Neuronal stem cell (in vitro differentiated cells): ENCODE measurements around the gene RASAL2.

Source experiments
- DNase-seq: peaks from one replicate; pipeline ENCODE4 v3.0.0-alpha.2; 2013; ENCODE audit warnings: low spot score
- H2AFZ ChIP-seq: one replicate; pipeline ENCODE4 v1.6.1; 2013; ENCODE audit warnings: mild to moderate bottlenecking, low read length, inconsistent platforms
- H2AK5ac ChIP-seq: 2 replicates; pipeline ENCODE4 v1.6.1; 2013; ENCODE audit warnings: low read depth, mild to moderate bottlenecking, inconsistent platforms, low read length, moderate library complexity, mixed read lengths
- H2BK120ac ChIP-seq: 2 replicates; pipeline ENCODE4 v1.6.1; 2013; ENCODE audit warnings: low read depth, mild to moderate bottlenecking, inconsistent platforms, low read length, moderate library complexity, mixed read lengths
- H2BK12ac ChIP-seq: one replicate; pipeline ENCODE4 v1.6.1; 2013; ENCODE audit warnings: low read length, inconsistent platforms
- H2BK15ac ChIP-seq: 2 replicates; pipeline ENCODE4 v1.6.1; 2013; ENCODE audit warnings: mild to moderate bottlenecking, low read length, inconsistent platforms, mixed read lengths
- H2BK5ac ChIP-seq: one replicate; pipeline ENCODE4 v1.6.1; 2013; ENCODE audit warnings: inconsistent platforms, mild to moderate bottlenecking, low read length, moderate library complexity
- H3K14ac ChIP-seq: one replicate; pipeline ENCODE4 v1.6.1; 2013; ENCODE audit warnings: low read length, inconsistent platforms
- H3K18ac ChIP-seq: 2 replicates; pipeline ENCODE4 v1.6.1; 2013; ENCODE audit warnings: low read length, inconsistent platforms
- H3K23ac ChIP-seq: 2 replicates; pipeline ENCODE4 v1.6.1; 2013; ENCODE audit warnings: low read depth, mild to moderate bottlenecking, mixed read lengths, low read length, inconsistent platforms; ENCODE audit not compliant: poor library complexity
- H3K27ac ChIP-seq: replicated peaks from 3 replicates; pipeline ENCODE4 v1.5.1; 2013; ENCODE audit warnings: low read length, inconsistent platforms
- H3K27me3 ChIP-seq, 3 experiments: 2 replicates each; pipeline ENCODE4 v1.6.1; 2013; ENCODE audit warnings: low read length in 3 of 3, mild to moderate bottlenecking in 2 of 3, inconsistent platforms in 1 of 3, low read depth in 1 of 3, mixed read lengths in 1 of 3, moderate library complexity in 1 of 3; ENCODE audit not compliant: control insufficient read depth in 3 of 3, insufficient read depth in 3 of 3
- H3K36me3 ChIP-seq, 2 donors: replicated peaks in 1 of 2; 2 replicates each; pipeline ENCODE4 v1.6.1; 2013; ENCODE audit warnings: low read length in 2 of 2; ENCODE audit not compliant: control insufficient read depth in 2 of 2, insufficient read depth in 2 of 2
- H3K4ac ChIP-seq: 2 replicates; pipeline ENCODE4 v1.6.1; 2013; ENCODE audit warnings: inconsistent platforms, mild to moderate bottlenecking, low read length, moderate library complexity
- H3K4me1 ChIP-seq, 2 donors: 1 replicate in 1 of 2; 2 replicates in 1 of 2; pipeline ENCODE4 v1.6.1; 2013; ENCODE audit warnings: low read length in 2 of 2, low read depth in 1 of 2; ENCODE audit not compliant: control insufficient read depth in 2 of 2, insufficient read depth in 1 of 2
- H3K4me2 ChIP-seq: one replicate; pipeline ENCODE4 v1.6.1; 2013; ENCODE audit warnings: mild to moderate bottlenecking, low read length, inconsistent platforms; ENCODE audit not compliant: insufficient read depth, poor library complexity, severe bottlenecking
- H3K4me3 ChIP-seq, 2 donors: 2 replicates each; pipeline ENCODE4 v1.5.1; 2013; ENCODE audit warnings: low read length in 2 of 2, mild to moderate bottlenecking in 2 of 2, inconsistent platforms in 1 of 2, moderate library complexity in 1 of 2
- H3K79me1 ChIP-seq: one replicate; pipeline ENCODE4 v1.6.1; 2013; ENCODE audit warnings: low read depth, mild to moderate bottlenecking, inconsistent platforms, low read length, moderate library complexity
- H3K9ac ChIP-seq: one replicate; pipeline ENCODE4 v1.6.1; 2013; ENCODE audit warnings: mild to moderate bottlenecking, low read depth, low read length, inconsistent platforms; ENCODE audit not compliant: poor library complexity
- H3K9me3 ChIP-seq, 2 donors: replicated peaks in 1 of 2; 2 replicates each; pipeline versions ENCODE3 to v1.6.1; 2013; ENCODE audit warnings: low read length in 2 of 2, mild to moderate bottlenecking in 2 of 2, inconsistent platforms in 1 of 2, low read depth in 1 of 2, mixed read lengths in 1 of 2, moderate library complexity in 1 of 2; ENCODE audit not compliant: control insufficient read depth in 2 of 2, insufficient read depth in 1 of 2
- H4K8ac ChIP-seq: one replicate; pipeline ENCODE4 v1.6.1; 2013; ENCODE audit warnings: low read depth, mild to moderate bottlenecking, inconsistent platforms, low read length, moderate library complexity
- H4K91ac ChIP-seq: one replicate; pipeline ENCODE4 v1.6.1; 2013; ENCODE audit warnings: low read length, low read depth, mild to moderate bottlenecking, inconsistent platforms; ENCODE audit not compliant: poor library complexity
- WGBS, 2 donors: extraction: QIAGEN DNeasy Blood & Tissue Kit; methylation state at CpG; one replicate each; pipeline ENCODE4 v1.1.7; 2013; ENCODE audit warnings: missing lambda C conversion rate in 2 of 2, mixed read lengths in 1 of 2; ENCODE audit not compliant: insufficient read length in 2 of 2, insufficient replicate concordance in 1 of 2; ENCODE audit errors: extremely low coverage in 2 of 2; 5-methylcytosine and 5-hydroxymethylcytosine counted together

The RASAL2 gene

GRCh38 chr1:178530502-178530901 is 436.6 kb downstream of the RASAL2 start:
- Histone ChIP-seq H3K14ac (no peak overlapping the region), H3K9ac (no peak overlapping the region), H3K4me1 (no peaks in the 10 kb centered on the region), H2BK5ac (no peak overlapping the region), H3K9me3 (no peaks in the 10 kb centered on the region), H4K8ac (no peak overlapping the region), H2AFZ (peak overlapping the region; percentile 12), H3K27ac (no peak overlapping the region), H3K23ac (no peak overlapping the region), H2BK120ac (no peak overlapping the region), H3K4ac (no peak overlapping the region), H3K18ac (no peak overlapping the region), H2AK5ac (no peak overlapping the region), H3K4me2 (no peak overlapping the region), H3K4me3 (no peak overlapping the region), H2BK15ac (no peak overlapping the region), H3K79me1 (no peaks in the 10 kb centered on the region), H3K27me3 (peaks cover 0 to 28% (median 0%) of the 10 kb centered on the region in 3 experiments), H4K91ac (no peak overlapping the region), H3K36me3 (no peaks in the 10 kb centered on the region), H2BK12ac (no peak overlapping the region)
- DNase-seq = no peak
- WGBS, 2 donors = no CpG with 5 or more reads among the region's 3 CpGs

DNA sequence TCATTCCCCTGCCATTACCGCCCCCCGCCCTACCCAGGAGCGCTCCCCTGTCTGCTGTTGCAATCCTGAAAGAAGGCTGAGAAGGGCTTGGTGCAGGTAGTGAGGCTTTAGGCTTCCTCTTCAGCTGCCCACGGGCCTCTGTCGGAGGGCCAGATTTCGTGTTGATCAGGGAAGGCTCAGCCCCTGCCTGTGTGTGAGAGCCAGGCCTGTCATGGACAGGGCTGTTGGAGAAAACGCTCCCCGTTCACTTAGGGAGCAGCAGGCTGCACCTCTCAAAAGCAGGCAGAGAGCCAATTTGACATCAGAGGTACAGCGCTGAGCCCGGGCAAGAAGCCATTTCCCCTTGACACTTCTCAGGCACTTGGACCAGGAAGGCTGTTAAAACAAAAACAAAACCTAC is 438.0 kb downstream of the RASAL2 start:
- no peaks in the 10 kb centered on the region for H3K9me3 ChIP-seq
- H3K4ac ChIP-seq = no peak overlapping the region
- H2BK12ac ChIP-seq = no peak overlapping the region
- no peak overlapping the region for H3K4me3 ChIP-seq
- H4K91ac ChIP-seq = no peak overlapping the region
- peak overlapping the region; percentile 70 for H4K8ac ChIP-seq
- H2BK120ac ChIP-seq = no peak overlapping the region
- H3K14ac ChIP-seq = no peak overlapping the region
- H3K23ac ChIP-seq = no peak overlapping the region
- no peak for DNase-seq
- H2AFZ ChIP-seq = peak overlapping the region; percentile 81
- H3K27me3 ChIP-seq = peaks cover 0 to 31% (median 0%) of the 10 kb centered on the region in 3 experiments
- no peak overlapping the region for H3K27ac ChIP-seq
- no CpG with 5 or more reads among the region's 10 CpGs for WGBS, 2 donors
- H2AK5ac ChIP-seq = no peak overlapping the region
- H2BK5ac ChIP-seq = no peak overlapping the region
- no peaks in the 10 kb centered on the region for H3K36me3 ChIP-seq
- no peak overlapping the region for H3K9ac ChIP-seq
- no peaks in the 10 kb centered on the region for H3K4me1 ChIP-seq
- no peak overlapping the region for H3K18ac ChIP-seq
- no peaks in the 10 kb centered on the region for H3K79me1 ChIP-seq
- no peak overlapping the region for H3K4me2 ChIP-seq
- no peak overlapping the region for H2BK15ac ChIP-seq

DNA sequence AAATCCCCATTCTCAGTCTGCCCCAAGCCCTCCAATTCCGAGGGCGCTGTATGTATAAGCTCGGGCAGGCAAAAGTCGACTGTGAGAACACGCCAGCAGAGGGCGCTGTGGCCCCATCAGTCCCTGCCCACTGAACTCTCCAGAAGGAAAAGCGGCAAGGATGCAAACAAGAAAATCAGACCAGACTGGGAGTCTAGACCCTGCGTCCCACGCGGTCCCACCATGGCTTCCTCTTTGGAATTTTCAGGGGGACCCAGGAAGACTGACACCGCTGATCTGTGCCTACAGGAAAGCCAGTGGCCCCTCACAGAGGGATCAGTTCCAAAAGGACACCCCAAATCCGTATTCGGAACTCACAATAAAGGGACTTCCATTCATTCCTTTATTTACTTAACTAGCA is 438.5 kb downstream of the RASAL2 start:
- no peaks in the 10 kb centered on the region for H3K79me1 ChIP-seq
- DNase-seq = peak; percentile 80

DNA sequence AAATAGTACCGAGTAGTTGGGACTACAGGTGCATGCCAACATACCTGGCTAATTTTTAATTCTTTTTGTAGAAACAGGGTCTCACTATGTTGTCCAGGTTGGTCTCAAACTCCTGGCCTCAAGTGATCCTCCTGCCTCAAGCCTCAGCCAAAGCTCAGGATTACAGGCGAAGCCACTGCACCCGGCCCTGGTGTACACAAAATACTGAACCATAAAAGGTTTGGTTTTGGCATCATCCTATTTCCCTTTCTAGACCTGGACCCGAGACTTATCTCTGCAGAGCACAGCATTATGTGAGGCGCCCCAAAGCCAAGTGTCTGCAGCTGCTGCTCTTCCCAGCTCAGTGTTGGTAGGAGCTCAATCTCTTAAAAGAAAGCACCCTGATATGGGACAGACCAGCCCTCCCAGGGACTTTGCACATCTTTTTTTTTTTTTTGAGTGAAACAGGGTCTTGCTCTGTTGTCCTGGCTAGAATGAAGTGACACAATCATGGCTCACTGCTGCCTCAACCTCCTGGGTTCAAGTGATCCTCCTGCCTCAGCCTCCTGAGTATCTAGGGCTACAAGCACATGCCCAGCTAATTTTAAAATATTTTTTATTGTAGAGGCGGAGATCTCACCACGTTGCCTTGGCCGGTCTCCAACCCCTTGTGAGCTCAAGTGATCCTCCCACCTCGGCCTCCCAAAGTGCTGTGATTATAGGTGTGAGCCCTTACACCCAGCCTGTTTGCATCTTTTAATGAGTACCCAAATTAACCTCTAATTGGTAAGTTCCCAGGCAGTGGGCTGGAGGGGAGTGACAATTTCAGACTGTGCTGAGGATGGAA is 439.4 kb downstream of the RASAL2 start:
- no peak overlapping the region for H2BK5ac ChIP-seq
- DNase-seq = no peak
- no peak overlapping the region for H3K23ac ChIP-seq
- no peak overlapping the region for H2BK120ac ChIP-seq
- H2AK5ac ChIP-seq = no peak overlapping the region
- no peaks in the 10 kb centered on the region for H3K36me3 ChIP-seq
- no peak overlapping the region for H3K9ac ChIP-seq
- H2BK15ac ChIP-seq = no peak overlapping the region
- H3K79me1 ChIP-seq = no peaks in the 10 kb centered on the region
- no peak overlapping the region for H4K8ac ChIP-seq
- WGBS, 2 donors = no CpG with 5 or more reads among the region's 9 CpGs
- H2BK12ac ChIP-seq = no peak overlapping the region
- no peak overlapping the region for H3K14ac ChIP-seq
- no peak overlapping the region for H3K4me3 ChIP-seq
- H3K4me2 ChIP-seq = no peak overlapping the region
- H3K27ac ChIP-seq = no peak overlapping the region
- H3K4me1 ChIP-seq = peaks cover 0 to 3% of the 10 kb centered on the region in 2 donors
- H3K27me3 ChIP-seq = peaks cover 0 to 28% (median 0%) of the 10 kb centered on the region in 3 experiments
- no peak overlapping the region for H3K4ac ChIP-seq
- H2AFZ ChIP-seq = no peak overlapping the region
- no peak overlapping the region for H3K18ac ChIP-seq
- H3K9me3 ChIP-seq = no peaks in the 10 kb centered on the region
- H4K91ac ChIP-seq = no peak overlapping the region

More for the DNA sequence above, 438.5 kb downstream of the RASAL2 start:
- H2AFZ ChIP-seq = peak overlapping the region; percentile 81
- peaks cover 0 to 34% (median 0%) of the 10 kb centered on the region in 3 experiments for H3K27me3 ChIP-seq
- H3K4ac ChIP-seq = no peak overlapping the region
- H3K23ac ChIP-seq = no peak overlapping the region
- H3K4me2 ChIP-seq = no peak overlapping the region
- H4K8ac ChIP-seq = no peak overlapping the region
- H3K9me3 ChIP-seq = no peaks in the 10 kb centered on the region
- no peak overlapping the region for H4K91ac ChIP-seq
- no peaks in the 10 kb centered on the region for H3K36me3 ChIP-seq
- no peak overlapping the region for H3K14ac ChIP-seq
- no peak overlapping the region for H3K4me3 ChIP-seq
- H2BK120ac ChIP-seq = no peak overlapping the region
- no peak overlapping the region for H2BK15ac ChIP-seq
- peaks cover 0 to 3% of the 10 kb centered on the region in 2 donors for H3K4me1 ChIP-seq
- WGBS, 2 donors = no CpG with 5 or more reads among the region's 13 CpGs
- H2BK12ac ChIP-seq = no peak overlapping the region
- no peak overlapping the region for H2AK5ac ChIP-seq
- no peak overlapping the region for H3K9ac ChIP-seq
- no peak overlapping the region for H3K27ac ChIP-seq
- H3K18ac ChIP-seq = no peak overlapping the region
- H2BK5ac ChIP-seq = no peak overlapping the region
